Skin epidermis (tissue), 12 donors: Measurements from ENCODE around the gene SYTL3.
A peak's percentile ranks its signal among the peaks of the same experiment; 100 is the strongest.
"Not testable (repeated sequence)": the region's sequence is repeated elsewhere in the genome, so short reads cannot be mapped to it uniquely, and the experiment has no call there.

Source experiments
- H3K27ac ChIP-seq, 21 experiments: fragments of 200-600 bp; sonication (generic) in 11 of 21; one replicate each; pipeline ENCODE4 v1.5.0; 2020; ENCODE audit warnings: mild to moderate bottlenecking in 3 of 21, inconsistent platforms in 2 of 21, moderate library complexity in 2 of 21
- H3K4me3 ChIP-seq, 7 experiments: fragments of 200-600 bp; sonication (generic) in 2 of 7; one replicate each; pipeline ENCODE4 v1.5.0; 2020; ENCODE audit warnings: inconsistent platforms in 2 of 7, mild to moderate bottlenecking in 2 of 7, moderate library complexity in 1 of 7

The SYTL3 gene, protein sequence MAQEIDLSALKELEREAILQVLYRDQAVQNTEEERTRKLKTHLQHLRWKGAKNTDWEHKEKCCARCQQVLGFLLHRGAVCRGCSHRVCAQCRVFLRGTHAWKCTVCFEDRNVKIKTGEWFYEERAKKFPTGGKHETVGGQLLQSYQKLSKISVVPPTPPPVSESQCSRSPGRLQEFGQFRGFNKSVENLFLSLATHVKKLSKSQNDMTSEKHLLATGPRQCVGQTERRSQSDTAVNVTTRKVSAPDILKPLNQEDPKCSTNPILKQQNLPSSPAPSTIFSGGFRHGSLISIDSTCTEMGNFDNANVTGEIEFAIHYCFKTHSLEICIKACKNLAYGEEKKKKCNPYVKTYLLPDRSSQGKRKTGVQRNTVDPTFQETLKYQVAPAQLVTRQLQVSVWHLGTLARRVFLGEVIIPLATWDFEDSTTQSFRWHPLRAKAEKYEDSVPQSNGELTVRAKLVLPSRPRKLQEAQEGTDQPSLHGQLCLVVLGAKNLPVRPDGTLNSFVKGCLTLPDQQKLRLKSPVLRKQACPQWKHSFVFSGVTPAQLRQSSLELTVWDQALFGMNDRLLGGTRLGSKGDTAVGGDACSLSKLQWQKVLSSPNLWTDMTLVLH

DNA sequence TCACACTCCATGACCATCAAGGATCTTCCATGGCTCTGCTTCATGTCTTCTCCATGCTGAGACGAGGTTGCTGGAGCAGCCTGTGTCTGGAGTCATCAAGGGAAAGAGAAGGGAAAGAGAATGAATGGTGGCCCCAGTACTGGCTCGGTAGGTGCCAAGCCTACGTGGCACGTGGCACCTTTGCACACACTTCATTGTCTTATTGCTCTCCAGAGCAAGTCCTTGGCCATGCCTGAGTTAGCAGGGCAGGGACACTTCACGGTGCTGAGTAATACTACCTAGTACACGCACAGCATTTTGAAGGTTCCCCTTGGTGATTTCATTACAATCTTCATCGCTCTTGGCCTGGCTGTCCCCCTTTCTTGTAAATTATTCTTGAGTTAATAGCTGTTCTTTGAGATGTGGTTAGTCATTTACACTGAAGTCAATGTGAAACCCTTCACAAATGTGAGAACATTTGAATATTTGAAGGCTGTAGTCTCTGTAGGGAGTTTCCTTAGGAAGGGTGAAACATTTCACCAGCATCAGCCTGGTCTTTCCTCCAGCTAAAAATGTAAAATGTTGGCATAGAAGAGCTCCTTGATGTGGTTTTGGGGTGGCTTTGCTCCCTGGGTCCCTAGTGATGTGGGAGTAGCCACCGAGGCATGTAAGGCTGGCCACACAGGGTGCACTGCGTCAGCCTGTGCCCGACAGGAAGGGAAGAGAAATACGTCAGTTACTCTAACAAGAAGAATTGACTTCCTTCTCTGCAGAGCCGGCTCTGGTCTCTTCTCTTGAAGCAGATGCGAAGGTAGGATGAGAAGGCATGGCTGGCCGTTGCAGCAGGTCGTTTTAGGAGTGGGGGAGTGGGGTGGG lies at the start of gene SYTL3:
TSS of gene SYTL3 (plus strand) at position 766 of the 855 bp plus-strand sequence. CDS start 13,215 bp downstream, outside the sequence.
- H3K27ac ChIP-seq: peak within 1 kb of the TSS in 19 of 21 experiments; percentile 14 to 80 (median 57)
- peak within 1 kb of the TSS in 2 of 7 experiments; percentile 2 for H3K4me3 ChIP-seq

DNA sequence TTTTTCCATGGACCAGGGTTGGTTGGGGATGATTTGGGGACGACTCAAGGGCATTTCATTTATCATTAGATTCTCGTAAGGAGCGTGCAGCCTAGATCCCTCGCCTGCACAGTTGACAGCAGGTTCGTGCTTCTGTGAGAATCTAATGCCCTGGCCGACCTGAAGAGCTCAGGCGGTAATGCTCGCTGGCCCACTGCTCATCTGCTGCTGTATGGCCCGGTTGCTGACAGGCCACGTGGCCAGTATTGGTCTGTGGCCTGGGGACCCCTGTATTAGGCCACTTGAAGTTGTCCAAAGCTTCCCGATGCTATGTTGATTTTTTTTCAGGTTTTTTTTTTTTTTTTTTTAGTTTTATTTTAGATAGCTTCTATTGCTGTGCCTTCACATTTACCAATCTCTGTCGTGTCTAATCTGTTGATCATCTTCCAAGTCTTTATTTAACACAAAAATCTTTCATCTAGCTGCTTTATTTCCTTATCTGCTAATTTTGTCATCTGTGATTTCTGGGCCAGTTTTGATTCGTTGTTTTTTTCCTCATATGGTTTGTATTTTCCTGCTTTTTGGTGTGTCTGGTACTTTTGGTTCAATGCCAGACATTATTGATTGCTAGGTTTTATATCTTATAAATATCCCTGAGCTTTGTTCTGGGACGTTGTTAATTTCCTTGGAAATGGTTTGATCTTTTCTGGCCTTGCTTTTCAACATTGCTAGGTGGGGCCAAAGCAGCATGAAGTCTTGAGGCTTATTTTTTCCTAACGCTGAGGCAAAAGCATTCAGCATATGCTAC lies 46.4 kb upstream of the SYTL3 start:
- Histone ChIP-seq H3K4me3 (no peak overlapping the region), H3K27ac (no peak overlapping the region)

DNA sequence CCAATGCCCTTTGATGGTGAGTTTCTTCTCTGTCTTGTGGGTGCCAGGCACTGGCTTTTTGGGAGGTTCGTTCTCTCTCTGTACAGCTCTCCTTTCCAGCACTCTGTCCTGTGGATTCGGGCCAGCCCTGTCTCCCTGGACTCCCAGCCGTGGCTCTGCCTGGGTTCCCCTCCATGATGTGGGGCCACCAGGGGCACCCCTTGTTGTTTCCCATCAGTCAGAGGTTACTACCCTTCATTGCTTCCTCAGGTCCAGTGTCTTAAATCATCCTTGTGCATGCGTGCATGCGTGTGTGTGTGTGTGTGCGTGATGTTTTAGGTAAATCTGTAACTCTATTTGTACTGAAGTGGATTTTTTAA lies 45.8 kb upstream of the SYTL3 start:
- Histone ChIP-seq H3K4me3 (no peak overlapping the region), H3K27ac (no peak overlapping the region)

DNA sequence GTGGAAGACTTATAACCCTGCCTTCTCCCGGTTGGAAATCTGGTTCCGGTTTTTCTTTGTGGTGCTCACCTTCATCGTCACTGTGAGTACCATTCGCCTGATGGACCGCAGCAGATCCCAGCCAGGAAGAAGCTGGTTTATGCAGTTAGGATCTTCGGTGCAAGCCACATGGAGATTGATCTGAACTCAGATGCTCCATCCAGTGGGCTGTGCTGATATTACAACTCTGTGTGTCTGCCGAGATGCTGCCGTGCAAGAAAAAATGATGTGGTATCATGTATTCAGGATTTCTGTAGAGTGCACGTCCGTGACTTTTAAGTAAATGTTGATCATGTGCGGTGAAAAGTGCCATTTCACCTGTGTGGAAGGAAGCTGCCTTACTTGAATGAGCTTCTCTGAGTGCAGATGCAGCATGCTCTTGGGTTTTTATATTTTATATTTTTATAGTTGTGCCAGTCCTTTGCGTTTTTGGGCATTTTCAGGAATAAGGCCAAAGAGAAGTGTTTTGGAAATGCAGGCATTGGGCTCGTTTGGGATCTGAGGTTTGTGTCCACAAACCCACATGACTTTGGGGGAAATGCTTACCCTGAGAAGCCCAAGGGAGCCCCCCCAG lies 44.5 kb upstream of the SYTL3 start:
- H3K4me3 ChIP-seq: no peak overlapping the region
- no peak overlapping the region for H3K27ac ChIP-seq

DNA sequence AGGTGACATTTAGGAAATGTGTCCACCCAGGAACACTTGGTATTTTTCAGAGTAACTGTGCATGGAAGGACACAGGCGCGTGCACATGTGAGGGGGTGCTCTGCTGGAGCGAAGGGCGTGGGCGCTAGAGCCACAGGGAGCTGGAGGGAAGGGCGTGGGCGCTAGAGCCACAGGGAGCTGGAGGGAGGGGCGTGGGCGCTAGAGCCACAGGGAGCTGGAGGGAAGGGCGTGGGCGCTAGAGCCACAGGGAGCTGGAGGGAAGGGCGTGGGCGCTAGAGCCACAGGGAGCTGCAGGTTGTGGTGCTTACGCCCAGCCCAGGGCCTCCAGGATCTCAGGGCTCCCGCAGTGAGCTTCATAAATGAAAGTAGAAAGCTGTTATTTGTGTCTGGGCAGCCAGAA lies 43.8 kb upstream of the SYTL3 start:
- not testable (repeated sequence) for H3K27ac ChIP-seq, H3K4me3 ChIP-seq

DNA sequence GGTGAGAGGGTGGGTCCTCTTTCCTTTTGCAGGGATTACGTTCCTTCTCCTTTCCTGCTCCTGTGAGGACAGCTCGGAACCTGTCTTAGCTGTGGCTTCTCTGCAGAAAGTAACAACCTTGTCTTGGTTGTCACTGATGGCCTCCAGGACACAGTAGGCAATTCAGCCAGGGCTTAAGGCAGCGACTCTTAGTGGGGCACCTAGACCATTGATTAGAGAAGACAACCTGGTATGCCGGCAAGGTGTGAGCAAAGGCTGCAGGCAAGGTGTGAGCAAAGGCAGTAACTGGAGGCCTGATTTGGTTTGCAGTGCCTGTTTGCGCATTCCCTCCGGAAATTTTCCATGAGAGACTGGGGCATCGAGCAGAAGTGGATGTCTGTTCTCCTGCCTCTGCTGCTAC lies 42.9 kb upstream of the SYTL3 start:
- Histone ChIP-seq H3K27ac (no peak overlapping the region), H3K4me3 (no peak overlapping the region)

DNA sequence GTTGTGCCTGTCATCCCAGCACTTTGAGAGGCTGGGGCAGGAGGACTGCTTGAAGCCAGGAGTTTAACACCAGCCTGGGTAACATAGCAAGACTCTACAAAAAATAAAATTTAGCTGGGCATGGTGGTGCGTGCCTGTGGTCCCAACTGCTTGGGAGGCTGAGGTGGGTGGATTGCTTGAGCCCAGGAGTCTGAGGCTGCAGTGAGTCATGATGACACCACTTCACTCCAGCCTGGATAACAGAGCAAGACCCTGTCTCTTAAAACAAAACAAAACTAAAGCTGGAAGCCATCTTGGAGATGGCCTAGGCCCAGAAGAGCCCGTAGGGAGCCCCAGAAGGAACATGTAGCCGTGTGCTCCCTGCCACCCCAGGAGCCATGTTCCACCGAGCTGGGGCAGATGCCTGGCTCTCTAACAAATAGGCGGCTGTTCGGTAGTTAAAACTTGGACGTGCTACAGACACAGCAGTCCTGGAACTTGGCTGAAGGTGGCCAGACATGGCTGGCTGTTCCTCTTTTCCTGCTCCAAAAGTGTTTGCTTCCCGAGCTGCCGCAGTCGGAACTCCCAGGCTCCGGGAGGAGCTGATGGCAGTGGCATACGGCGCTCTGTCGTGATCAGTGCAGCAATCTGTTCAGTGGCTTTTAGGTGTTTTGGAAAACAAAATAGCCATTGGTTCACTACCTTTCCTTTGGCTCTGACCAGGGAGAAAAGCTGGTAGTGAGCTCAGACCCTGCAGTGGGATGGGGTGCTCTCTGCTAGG lies 42.3 kb upstream of the SYTL3 start:
- H3K4me3 ChIP-seq: no peak overlapping the region
- no peak overlapping the region for H3K27ac ChIP-seq

DNA sequence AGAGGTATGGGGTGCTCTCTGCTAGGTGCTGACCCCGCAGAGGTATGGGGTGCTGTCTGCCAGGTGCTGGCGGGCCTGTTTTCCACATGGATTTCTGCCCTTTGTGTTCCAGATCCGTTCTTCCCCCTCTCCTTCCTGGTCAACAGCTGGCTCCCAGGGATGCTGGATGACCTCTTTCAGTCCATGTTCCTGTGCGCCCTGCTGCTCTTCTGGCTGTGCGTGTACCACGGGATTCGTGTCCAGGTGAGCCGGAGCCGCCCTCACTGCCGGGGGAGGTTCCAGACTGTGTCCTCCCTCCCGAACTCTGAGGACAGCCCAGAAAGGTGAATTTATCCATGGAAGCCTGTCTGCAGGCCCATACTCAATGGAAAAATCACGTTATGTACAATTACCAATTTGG lies 41.6 kb upstream of the SYTL3 start:
- no peak overlapping the region for H3K4me3 ChIP-seq
- no peak overlapping the region for H3K27ac ChIP-seq

DNA sequence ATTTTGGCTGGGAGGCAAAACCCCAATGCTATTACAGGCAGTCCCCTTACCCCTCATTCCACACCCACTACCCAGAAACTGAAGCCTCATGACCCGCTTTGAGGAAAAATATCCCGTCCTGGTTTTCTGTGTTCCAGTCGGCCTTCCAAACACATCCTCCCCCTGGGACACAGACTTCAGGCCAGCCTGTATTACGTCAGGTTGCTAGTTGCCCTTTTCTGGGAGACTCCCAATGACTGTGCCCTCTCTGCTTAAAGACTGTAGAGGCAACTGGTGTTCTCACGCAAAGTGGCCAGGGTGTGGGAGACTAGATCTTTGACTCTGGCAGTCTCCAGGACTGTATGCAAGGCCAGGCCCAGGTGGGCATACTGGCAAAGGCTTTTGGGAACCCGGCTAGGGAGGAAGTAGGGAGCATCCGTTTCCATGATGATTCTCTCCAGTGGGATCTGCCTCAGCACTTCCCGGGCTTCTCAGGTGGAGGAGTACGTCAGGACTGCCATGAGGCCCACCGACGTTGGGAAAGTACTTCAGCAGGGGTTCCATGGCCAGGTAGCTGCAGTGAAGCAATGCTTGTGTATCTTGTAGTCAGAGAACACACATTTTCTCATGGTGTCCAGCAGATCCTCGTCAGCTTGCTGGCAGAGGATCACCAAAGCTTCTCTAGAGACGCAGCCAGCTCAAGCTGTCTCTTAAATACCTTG lies 40.2 kb upstream of the SYTL3 start:
- H3K4me3 ChIP-seq: no peak overlapping the region
- H3K27ac ChIP-seq: no peak overlapping the region

DNA sequence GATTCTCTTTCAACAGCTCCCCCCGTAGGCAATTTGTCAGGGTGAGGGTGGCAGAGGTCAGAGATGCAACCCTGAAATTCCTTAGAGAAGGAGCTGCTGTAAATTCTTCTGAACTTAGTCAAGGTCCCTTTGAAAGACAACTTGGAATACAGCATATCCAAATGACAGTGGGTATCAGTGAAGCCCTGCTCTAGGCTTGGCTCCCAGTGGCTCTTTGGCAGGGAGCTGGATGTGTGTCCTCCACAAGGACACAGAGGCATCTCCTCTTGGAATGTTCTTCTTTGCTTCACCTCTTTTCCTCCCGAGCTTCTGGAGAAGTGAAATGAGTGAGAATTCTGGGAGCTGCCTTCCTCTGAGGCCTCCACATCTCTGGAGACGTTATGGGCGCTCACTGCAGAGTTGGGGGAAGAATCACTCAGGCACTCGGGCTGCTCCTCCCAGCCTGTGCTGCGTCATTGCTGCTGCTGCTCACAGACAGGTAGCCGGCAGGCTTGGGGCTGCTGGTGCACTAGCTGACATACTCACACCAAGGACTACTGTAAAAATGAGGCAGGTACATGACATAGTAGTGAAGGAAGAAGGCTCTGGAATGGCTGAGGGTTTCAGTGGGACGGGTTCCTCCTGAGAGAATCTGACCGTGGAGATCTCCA lies 39.4 kb upstream of the SYTL3 start:
- H3K27ac ChIP-seq: no peak overlapping the region
- H3K4me3 ChIP-seq: no peak overlapping the region

DNA sequence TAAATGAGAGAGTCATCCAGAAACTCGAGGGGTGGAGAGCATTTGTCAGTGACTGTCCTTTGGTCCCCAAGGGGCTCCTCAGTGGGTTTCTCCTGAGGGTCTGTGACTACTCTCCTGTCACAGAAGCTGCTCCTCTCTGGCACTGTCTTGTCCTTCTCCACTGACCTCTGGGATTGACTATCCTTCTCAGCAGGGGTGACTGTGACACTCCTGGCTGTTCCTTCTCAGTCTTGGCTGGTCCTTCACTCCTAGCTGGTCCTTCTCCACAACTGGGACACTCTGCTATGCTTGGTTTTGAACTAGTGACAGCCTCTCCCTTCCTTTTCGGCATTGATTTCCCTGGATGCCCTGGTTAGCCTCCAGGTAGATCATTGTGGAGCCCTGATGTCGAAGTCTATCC lies 38.8 kb upstream of the SYTL3 start:
- Histone ChIP-seq H3K27ac (no peak overlapping the region), H3K4me3 (no peak overlapping the region)

DNA sequence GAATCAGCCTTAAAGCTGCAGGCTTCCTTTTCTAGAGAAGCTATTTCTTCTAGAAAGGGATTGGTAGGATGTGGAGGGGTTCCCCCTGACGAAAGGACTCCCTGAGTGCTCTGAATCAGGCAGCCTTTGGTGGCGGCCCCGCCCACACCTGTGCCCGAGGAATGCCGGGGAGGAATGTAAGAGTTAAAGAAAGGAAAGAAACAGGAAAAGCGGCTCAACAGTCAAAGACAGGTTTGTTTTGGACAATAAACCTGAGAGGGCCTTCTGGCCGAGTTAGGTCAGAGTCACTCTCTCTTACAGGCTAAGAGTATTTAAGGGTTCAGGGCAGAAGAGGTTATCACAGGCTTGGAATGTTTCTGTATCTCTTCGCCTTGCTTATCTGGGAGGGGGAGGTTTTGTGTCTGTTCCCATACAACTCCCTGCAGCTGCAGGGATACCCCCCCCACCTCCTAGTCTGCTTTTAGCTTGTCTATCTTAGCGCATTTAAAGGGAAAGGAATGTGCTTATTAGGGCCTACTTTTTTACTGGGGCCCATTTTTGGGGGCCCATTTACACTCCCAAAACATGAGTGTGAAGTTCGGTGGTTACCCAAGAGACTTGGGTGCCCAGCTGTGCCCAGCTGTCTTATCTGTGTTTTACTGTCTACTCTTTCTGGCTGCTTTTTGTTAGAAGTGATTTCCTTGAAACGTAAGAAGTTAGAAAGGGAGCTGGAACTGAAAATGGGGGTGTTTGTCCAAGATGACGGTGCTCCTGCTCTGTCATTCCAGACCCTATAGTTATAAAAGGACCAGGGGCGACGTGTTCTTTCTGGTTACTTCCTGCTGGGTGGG lies 38.1 kb upstream of the SYTL3 start:
- no peak overlapping the region for H3K27ac ChIP-seq
- no peak overlapping the region for H3K4me3 ChIP-seq

DNA sequence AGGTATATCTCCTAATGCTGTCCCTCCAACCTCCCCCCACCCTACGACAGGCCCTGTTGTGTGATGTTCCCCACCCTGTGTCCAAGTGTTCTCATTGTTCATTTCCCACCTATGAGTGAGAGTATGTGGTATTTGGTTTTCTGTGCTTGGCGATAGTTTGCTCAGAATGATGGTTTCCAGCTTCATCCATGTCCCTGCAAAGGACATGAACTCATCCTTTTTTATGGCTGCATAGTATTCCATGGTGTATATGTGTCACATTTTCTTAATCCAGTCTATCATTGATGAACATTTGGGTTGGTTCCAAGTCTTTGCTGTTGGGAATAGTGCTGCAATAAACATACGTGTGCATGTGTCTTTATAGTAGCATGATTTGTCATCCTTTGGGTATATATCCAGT lies 35.2 kb upstream of the SYTL3 start:
- not testable (repeated sequence) for H3K27ac ChIP-seq

DNA sequence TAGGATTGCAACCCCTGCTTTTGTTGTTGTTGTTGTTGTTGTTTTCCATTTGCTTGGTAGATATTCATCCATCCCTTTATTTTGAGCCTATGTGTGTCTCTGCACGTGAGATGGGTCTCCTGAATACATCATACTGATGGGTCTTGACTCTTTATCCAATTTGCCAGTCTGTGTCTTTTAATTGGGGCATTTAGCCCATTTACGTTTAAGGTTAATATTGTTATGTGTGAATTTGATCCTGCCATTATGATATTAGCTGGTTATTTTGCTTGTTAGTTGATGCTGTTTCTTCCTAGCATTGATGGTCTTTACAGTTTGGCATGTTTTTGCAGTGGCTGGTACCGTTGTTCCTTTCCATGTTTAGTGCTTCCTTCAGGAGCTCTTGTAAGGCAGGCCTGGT lies 31.6 kb upstream of the SYTL3 start:
- not testable (repeated sequence) for H3K4me3 ChIP-seq, H3K27ac ChIP-seq

More for the DNA sequence above, 35.2 kb upstream of the SYTL3 start:
- H3K4me3 ChIP-seq: not testable (repeated sequence)

DNA sequence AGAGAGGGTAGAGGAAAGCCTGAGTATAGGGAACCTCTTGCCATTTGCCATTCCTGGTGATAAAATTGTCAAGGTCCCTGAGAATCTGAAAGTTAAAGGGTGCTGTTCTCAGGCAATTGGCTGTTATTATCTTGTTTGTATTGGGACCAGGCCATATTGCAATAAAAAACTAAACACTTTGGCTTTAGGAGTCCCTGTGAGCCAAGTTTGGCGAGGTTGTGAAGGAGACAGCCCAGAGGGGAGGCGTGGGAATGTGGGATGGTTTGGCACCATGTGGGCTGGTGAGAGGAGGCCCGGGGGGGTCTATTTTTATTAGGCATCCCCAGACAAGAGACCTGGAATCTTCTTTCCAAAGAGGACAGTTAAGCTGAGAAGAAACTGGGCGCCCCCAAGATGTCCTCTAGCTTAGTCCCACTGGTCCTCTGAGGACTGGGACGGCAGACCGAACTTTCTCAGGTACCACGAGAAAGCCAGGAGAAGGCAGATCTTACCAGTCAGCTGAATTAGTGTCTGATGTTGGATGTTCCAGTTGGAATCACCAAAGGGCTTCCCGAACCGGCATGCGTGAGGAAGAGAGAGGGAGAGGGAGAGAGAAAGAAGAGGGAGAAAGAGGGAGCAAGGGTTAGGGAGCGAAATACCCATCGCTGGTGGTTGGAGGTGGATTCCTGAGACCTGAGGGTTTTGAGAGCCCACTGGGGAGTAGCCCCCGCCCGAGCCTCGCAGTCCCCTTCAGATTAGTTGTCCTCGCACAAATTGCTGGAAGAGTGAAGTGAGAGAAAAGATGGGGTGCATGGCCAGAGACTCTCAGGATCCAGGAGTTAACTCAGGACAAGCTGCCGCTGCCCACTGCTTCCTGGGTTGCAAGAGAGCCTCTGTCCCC lies 29.7 kb upstream of the SYTL3 start:
- Histone ChIP-seq H3K4me3 (no peak overlapping the region), H3K27ac (no peak overlapping the region)
